GM12891 (cell line): ENCODE data around the gene CIITA.

ENCODE experiments used
- POLR2AphosphoS5 ChIP-seq: IDR thresholded peaks from 2 replicates; pipeline ENCODE4 v1.6.1; 2011; ENCODE audit warnings: low read depth, low read length, control low read depth
- POU2F2 ChIP-seq: IDR thresholded peaks from 2 replicates; pipeline ENCODE4 v1.6.1; 2011; ENCODE audit warnings: low read depth, mild to moderate bottlenecking, control low read depth, low read length, moderate library complexity

- TF ChIP-seq POLR2AphosphoS5 = no peak
- no peak for TF ChIP-seq POU2F2
Observed at GRCh38 chr16:10896723-10897122, 19.7 kb downstream of the CIITA start.
